Neural progenitor cell (in vitro differentiated cells): Measurements from ENCODE around the gene QSOX1. TPM values are rescaled to one million over a fixed set of nuclear protein-coding genes. Genes with fewer than 3 reads are reported as not detected.

Source experiments
- DNase-seq: peaks from one replicate; pipeline ENCODE4 v3.0.0-alpha.2; 2016; ENCODE audit warnings: low spot score
- H2AFZ ChIP-seq: fragments of 200-600 bp; sonication (generic); replicated peaks from 2 replicates; pipeline ENCODE4 v1.6.1; 2016; ENCODE audit warnings: antibody characterized with exemption
- H3F3A ChIP-seq: fragments of 200-600 bp; sonication (generic); 2 replicates; pipeline ENCODE4 v1.6.1; 2016; ENCODE audit warnings: antibody characterized with exemption, low read depth
- H3K27ac ChIP-seq: fragments of 200-600 bp; sonication (generic); 2 replicates; pipeline ENCODE4 v1.5.1; 2016; ENCODE audit warnings: mild to moderate bottlenecking
- H3K27me3 ChIP-seq: fragments of 200-600 bp; sonication (generic); 2 replicates; pipeline ENCODE4 v1.6.1; 2016; ENCODE audit warnings: mild to moderate bottlenecking, moderate library complexity
- H3K36me3 ChIP-seq: fragments of 200-600 bp; sonication (generic); 2 replicates; pipeline ENCODE4 v1.5.1; 2016
- H3K4me1 ChIP-seq: fragments of 200-600 bp; sonication (generic); 2 replicates; pipeline ENCODE4 v1.6.1; 2016; ENCODE audit warnings: mixed run types
- H3K4me2 ChIP-seq: fragments of 200-600 bp; sonication (generic); 2 replicates; pipeline ENCODE4 v1.6.1; 2016
- H3K4me3 ChIP-seq: fragments of 200-600 bp; sonication (generic); 2 replicates; pipeline ENCODE4 v1.5.1; 2016
- H3K79me2 ChIP-seq: fragments of 200-600 bp; sonication (generic); 2 replicates; pipeline ENCODE4 v1.6.1; 2016; ENCODE audit warnings: low read depth
- H3K9ac ChIP-seq: fragments of 200-600 bp; sonication (generic); 2 replicates; pipeline ENCODE4 v1.6.1; 2016
- H3K9me3 ChIP-seq: fragments of 200-600 bp; sonication (generic); 2 replicates; pipeline ENCODE4 v1.5.1; 2016; ENCODE audit warnings: low read depth
- H4K20me1 ChIP-seq: fragments of 200-600 bp; sonication (generic); 2 replicates; pipeline ENCODE4 v1.6.1; 2016; ENCODE audit warnings: low read depth
- H3K27ac Mint-ChIP-seq: 3 replicates; pipeline ENCODE4 v1.8.0; 2021; ENCODE audit warnings: mixed read lengths
- H3K27me3 Mint-ChIP-seq: 2 replicates; pipeline ENCODE4 v1.8.0; 2022; ENCODE audit warnings: low read depth, mild to moderate bottlenecking, inconsistent platforms, moderate library complexity, mixed read lengths; ENCODE audit not compliant: insufficient read depth
- H3K36me3 Mint-ChIP-seq: 3 replicates; pipeline ENCODE4 v1.8.0; 2021; ENCODE audit warnings: mixed read lengths
- H3K4me1 Mint-ChIP-seq: 3 replicates; pipeline ENCODE4 v1.8.0; 2021; ENCODE audit warnings: mixed read lengths
- H3K4me3 Mint-ChIP-seq: 3 replicates; pipeline ENCODE4 v1.8.0; 2021; ENCODE audit warnings: mild to moderate bottlenecking, moderate library complexity, mixed read lengths
- H3K9me3 Mint-ChIP-seq: 3 replicates; pipeline ENCODE4 v1.8.0; 2020; ENCODE audit warnings: mixed read lengths
- EZH2 ChIP-seq: fragments of 200-600 bp; sonication (generic); IDR thresholded peaks from 2 replicates; pipeline ENCODE4 v1.6.1; 2017; ENCODE audit warnings: antibody characterized with exemption, mild to moderate bottlenecking, moderate library complexity
- EZH2phosphoT487 ChIP-seq: fragments of 200-600 bp; sonication (generic); IDR thresholded peaks from 2 replicates; pipeline ENCODE4 v1.6.1; 2017; ENCODE audit warnings: antibody characterized with exemption
- total RNA-seq: library from RNA; depleted of rRNA; stranded (reverse); fragments of >200 nt; gene quantifications from 2 replicates; pipeline ENCODE4 v1.2.3, GENCODE V29; 2015; ENCODE audit warnings: low replicate concordance
- TF ChIP-seq, protein P1 (sequence below): fragments of 200-600 bp; sonication (generic); IDR thresholded peaks from 2 replicates; pipeline ENCODE4 v1.5.1; 2017; ENCODE audit warnings: antibody characterized with exemption, mild to moderate bottlenecking

Gene QSOX1
- total RNA-seq, 1 donor from 2014 or later: 13.6 TPM

GRCh38 chr1:180251526-180252305 lies 97.0 kb downstream of the QSOX1 start:
- Mint-ChIP-seq H3K4me3 (no peak overlapping the region), H3K36me3 (no peaks in the 10 kb centered on the region), H3K9me3 (no peaks in the 10 kb centered on the region), H3K4me1 (peaks cover 27% of the 10 kb centered on the region), H3K27ac (peak overlapping the region; percentile 36), H3K27me3 (peaks cover 8% of the 10 kb centered on the region)
- no peak for DNase-seq
- Histone ChIP-seq H3K9me3 (no peaks in the 10 kb centered on the region), H3K4me2 (no peak overlapping the region), H3K4me3 (no peak overlapping the region), H2AFZ (no peak overlapping the region), H3F3A (no peaks in the 10 kb centered on the region), H4K20me1 (no peaks in the 10 kb centered on the region), H3K27me3 (no peaks in the 10 kb centered on the region), H3K9ac (no peak overlapping the region), H3K79me2 (no peaks in the 10 kb centered on the region), H3K4me1 (peaks cover 8% of the 10 kb centered on the region), H3K36me3 (no peaks in the 10 kb centered on the region), H3K27ac (no peak overlapping the region)
- TF ChIP-seq EZH2phosphoT487 (no peak), EZH2 (no peak)
- TF ChIP-seq, protein P1, sequence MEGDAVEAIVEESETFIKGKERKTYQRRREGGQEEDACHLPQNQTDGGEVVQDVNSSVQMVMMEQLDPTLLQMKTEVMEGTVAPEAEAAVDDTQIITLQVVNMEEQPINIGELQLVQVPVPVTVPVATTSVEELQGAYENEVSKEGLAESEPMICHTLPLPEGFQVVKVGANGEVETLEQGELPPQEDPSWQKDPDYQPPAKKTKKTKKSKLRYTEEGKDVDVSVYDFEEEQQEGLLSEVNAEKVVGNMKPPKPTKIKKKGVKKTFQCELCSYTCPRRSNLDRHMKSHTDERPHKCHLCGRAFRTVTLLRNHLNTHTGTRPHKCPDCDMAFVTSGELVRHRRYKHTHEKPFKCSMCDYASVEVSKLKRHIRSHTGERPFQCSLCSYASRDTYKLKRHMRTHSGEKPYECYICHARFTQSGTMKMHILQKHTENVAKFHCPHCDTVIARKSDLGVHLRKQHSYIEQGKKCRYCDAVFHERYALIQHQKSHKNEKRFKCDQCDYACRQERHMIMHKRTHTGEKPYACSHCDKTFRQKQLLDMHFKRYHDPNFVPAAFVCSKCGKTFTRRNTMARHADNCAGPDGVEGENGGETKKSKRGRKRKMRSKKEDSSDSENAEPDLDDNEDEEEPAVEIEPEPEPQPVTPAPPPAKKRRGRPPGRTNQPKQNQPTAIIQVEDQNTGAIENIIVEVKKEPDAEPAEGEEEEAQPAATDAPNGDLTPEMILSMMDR: no peak

DNA sequence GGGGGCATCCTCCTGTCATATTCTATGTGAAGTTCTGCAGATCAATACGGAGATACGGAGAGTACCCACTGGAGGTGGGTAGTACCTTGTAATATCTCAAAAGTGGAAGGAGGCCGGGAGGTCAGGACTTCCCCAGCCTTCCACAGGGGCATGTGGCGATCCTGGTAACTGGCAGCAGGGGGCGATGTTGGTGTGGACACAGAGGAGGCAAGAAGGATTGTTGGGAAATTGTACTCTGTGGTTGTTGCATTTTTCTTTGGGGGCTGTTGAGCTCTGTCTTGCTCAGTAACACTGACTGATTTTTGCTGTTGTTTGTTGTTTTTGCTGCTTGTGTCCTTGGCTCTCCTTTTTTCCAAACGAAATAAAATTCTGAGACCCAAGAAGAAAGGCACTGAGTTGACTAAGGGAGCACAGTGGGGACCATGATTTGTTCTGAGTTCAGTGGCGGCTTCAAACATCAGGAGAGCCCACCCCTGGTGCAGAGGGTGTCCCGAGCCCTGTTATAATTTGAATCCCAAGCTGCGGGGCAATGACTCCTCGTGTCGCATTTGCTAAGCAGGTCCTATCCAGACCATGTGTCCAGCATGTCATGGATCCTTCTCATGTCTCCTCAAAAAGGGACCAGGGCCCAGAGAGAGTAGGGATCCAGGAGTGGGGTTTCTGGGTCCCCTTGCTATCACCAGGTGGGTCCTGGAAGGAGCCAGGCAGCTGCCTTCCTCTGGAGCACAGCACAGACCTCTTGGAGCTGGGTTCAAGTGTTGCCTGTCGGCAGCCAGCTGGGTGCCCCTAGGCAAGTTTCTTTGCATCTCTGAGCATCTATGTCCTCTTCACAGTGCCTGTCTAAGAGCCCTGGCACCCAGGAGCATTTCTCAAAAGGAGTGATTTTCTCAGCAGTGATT lies 98.2 kb downstream of the QSOX1 start:
- Mint-ChIP-seq H3K27ac (no peak overlapping the region), H3K4me3 (no peak overlapping the region)
- TF ChIP-seq EZH2phosphoT487: no peak
- TF ChIP-seq EZH2: no peak
- TF ChIP-seq, protein P1: peak; percentile 94

More for the DNA sequence above, 98.2 kb downstream of the QSOX1 start:
- H3F3A ChIP-seq: no peaks in the 10 kb centered on the region
- H3K79me2 ChIP-seq: no peaks in the 10 kb centered on the region
- Mint-ChIP-seq H3K36me3 (no peaks in the 10 kb centered on the region), H3K9me3 (no peaks in the 10 kb centered on the region), H3K4me1 (peaks cover 30% of the 10 kb centered on the region), H3K27me3 (peaks cover 8% of the 10 kb centered on the region)
- H3K27me3 ChIP-seq: no peaks in the 10 kb centered on the region
- DNase-seq: peak; percentile 82
- H3K9me3 ChIP-seq: no peaks in the 10 kb centered on the region
- no peak overlapping the region for H3K4me2 ChIP-seq
- no peak overlapping the region for H3K9ac ChIP-seq
- peaks cover 8% of the 10 kb centered on the region for H3K4me1 ChIP-seq
- H4K20me1 ChIP-seq: no peaks in the 10 kb centered on the region
- no peak overlapping the region for H3K27ac ChIP-seq
- H2AFZ ChIP-seq: peak overlapping the region; percentile 7
- H3K4me3 ChIP-seq: no peak overlapping the region
- no peaks in the 10 kb centered on the region for H3K36me3 ChIP-seq

Other genes starting within 250 kb of the QSOX1 start
- 61.2 and 61.7 TPM in 2 replicates for gene CEP350, start 200.1 kb upstream of the QSOX1 start, total RNA-seq
- gene LHX4, start 75.4 kb downstream of the QSOX1 start, total RNA-seq: 0.06 TPM in 1 of 2 replicates, not detected in the other